ENCODE data around the gene TCP11L1.
A peak's percentile ranks its signal among the peaks of the same experiment; 100 is the strongest.

Gene TCP11L1, protein sequence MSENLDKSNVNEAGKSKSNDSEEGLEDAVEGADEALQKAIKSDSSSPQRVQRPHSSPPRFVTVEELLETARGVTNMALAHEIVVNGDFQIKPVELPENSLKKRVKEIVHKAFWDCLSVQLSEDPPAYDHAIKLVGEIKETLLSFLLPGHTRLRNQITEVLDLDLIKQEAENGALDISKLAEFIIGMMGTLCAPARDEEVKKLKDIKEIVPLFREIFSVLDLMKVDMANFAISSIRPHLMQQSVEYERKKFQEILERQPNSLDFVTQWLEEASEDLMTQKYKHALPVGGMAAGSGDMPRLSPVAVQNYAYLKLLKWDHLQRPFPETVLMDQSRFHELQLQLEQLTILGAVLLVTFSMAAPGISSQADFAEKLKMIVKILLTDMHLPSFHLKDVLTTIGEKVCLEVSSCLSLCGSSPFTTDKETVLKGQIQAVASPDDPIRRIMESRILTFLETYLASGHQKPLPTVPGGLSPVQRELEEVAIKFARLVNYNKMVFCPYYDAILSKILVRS

DNA sequence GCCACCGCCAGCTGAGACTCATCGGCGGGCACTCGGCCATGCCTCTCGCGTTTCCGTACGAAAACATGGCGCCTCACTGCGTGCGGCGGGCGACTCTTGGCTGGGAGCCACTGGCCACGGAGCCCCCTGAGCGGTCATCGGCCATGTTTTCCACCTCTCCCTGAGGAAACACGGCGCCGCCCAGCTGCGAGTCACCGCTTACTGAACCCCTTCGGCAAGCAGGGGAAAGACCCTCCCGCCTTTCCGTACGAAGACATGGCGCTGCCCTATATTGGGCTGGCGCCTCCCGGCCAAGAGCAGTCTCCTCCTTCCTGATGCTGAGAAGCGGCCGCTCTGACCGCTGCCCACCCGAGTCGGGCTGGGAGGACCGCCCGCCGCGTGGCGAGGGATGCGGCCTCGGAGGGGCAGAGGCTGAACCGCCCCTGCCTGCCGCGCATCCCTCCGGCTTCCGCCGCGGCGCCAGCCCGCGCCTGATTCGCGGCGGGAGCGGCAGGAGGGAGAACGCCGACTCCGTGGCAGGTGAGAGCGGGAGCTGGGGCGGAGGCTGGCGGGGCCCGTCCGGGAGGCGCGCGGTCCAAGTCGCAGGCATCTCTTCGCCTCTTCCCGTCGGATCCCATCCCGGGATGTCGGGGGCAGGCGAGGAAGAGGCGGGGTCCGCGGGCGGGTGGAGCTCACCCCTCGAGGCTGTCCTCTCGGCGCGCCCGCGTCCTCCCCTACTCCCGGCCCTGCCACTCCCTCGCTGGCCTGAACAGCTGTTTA, at the start of gene TCP11L1:
Gene TCP11L1, plus strand, starts transcription at position 299 of the 759 bp plus-strand sequence. CDS start 4,202 bp downstream, outside the sequence.
- H3K27ac ChIP-seq (ENCODE audit: extremely low read depth, low read depth, low read length) = peak within 1 kb of the TSS; percentile 94
- H3K4me1 ChIP-seq (ENCODE audit: control insufficient read depth, insufficient read depth, low read length) = peaks cover 8% of the 10 kb centered on the region; the same call in 1 of the 2 replicates
- peaks cover 0 to 4% of the 10 kb centered on the region in 2 experiments; a peak in 1 of 3 replicates for H3K36me3 ChIP-seq (ENCODE audit: control insufficient read depth in 2 of 2, insufficient read depth in 1 of 2, low read length in 2 of 2)
- ChIA-PET CTCF (interaction anchor here (0.9 to 1.9 kb wide), 4 partner anchors 9 to 32 kb away, joined by 3 to 11 read pairs (median 4); no protein-coding TSS in a partner anchor), POLR2A (interaction anchor here (0.5 to 2.6 kb wide), 13 partner anchors 10 to 1319 kb away, joined by 3 to 47 read pairs (median 3); partner anchors contain the start of gene DEPDC7)
- no peaks in the 10 kb centered on the region for H3K9me3 ChIP-seq (ENCODE audit: control insufficient read depth, insufficient read depth, low read depth, low read length)
- peak within 1 kb of the TSS; percentile 96 for H3K4me3 ChIP-seq (ENCODE audit: low read depth, low read length)
- TF ChIP-seq ZSCAN30 (tag by site-specific recombination; IDR thresholded peaks at IDR 0.05) (peak; percentile 95), GLIS1 (tag by site-specific recombination; IDR thresholded peaks at IDR 0.05) (no peak; the same call in 1 of the 2 replicates), ZNF132 (tag by site-specific recombination; IDR thresholded peaks at IDR 0.05; ENCODE audit: borderline replicate concordance) (no peak), YY2 (tag by site-specific recombination; IDR thresholded peaks at IDR 0.05) (peak; percentile 100), ZEB2 (tag by site-specific recombination; IDR thresholded peaks at IDR 0.05) (peak; percentile 67), HOXA7 (CRISPR knock-in tag; IDR thresholded peaks at IDR 0.05; ENCODE audit: borderline replicate concordance) (no peak), ZNF561 (tag by site-specific recombination; IDR thresholded peaks at IDR 0.05; ENCODE audit: borderline replicate concordance) (peak; percentile 70; the same call in 1 of the 2 replicates), SP2 (tag by site-specific recombination; IDR thresholded peaks at IDR 0.05) (peak; percentile 62), KLF8 (tag by site-specific recombination; IDR thresholded peaks at IDR 0.05) (peak; percentile 74; the same call in 1 of the 2 replicates), HOXC10 (CRISPR knock-in tag; IDR thresholded peaks at IDR 0.05) (no peak; the same call in 1 of the 2 replicates), ZBTB7A (tag by site-specific recombination; IDR thresholded peaks at IDR 0.05; ENCODE audit: low read depth) (peak; percentile 88), ZNF24 (tag by site-specific recombination; IDR thresholded peaks at IDR 0.05) (0 out of 2 replicates have a peak, but pooled peaks have one; percentile 25), SCRT1 (tag by site-specific recombination; IDR thresholded peaks at IDR 0.05; ENCODE audit: borderline replicate concordance) (no peak), YY1 (tag by site-specific recombination; IDR thresholded peaks at IDR 0.05) (peak; percentile 99), KLF9 (tag by site-specific recombination; IDR thresholded peaks at IDR 0.05; ENCODE audit: low read depth) (peak; percentile 64), ZFHX2 (tag by site-specific recombination; conservative IDR thresholded peaks at IDR 0.05) (peak; percentile 71), ZNF521 (tag by site-specific recombination; IDR thresholded peaks at IDR 0.05) (no peak), ZXDB (tag by site-specific recombination; IDR thresholded peaks at IDR 0.05) (peak; percentile 91), ZIC2 (tag by site-specific recombination; IDR thresholded peaks at IDR 0.05) (peak; percentile 63), ZNF701 (tag by site-specific recombination; IDR thresholded peaks at IDR 0.05) (no peak), ZNF610 (tag by site-specific recombination; IDR thresholded peaks at IDR 0.05; ENCODE audit: borderline replicate concordance) (peak; percentile 22; the same call in 1 of the 2 replicates), KLF10 (tag by site-specific recombination; IDR thresholded peaks at IDR 0.05) (no peak), ZNF157 (tag by site-specific recombination; IDR thresholded peaks at IDR 0.05) (no peak), ZNF600 (tag by site-specific recombination; IDR thresholded peaks at IDR 0.05) (no peak; the same call in 1 of the 2 replicates), SP3 (tag by site-specific recombination; IDR thresholded peaks at IDR 0.05) (peak; percentile 89), ZNF366 (tag by site-specific recombination; conservative IDR thresholded peaks at IDR 0.05) (peak; percentile 5), ZNF791 (tag by site-specific recombination; IDR thresholded peaks at IDR 0.05) (no peak)
- TF ChIP-seq, protein P1, sequence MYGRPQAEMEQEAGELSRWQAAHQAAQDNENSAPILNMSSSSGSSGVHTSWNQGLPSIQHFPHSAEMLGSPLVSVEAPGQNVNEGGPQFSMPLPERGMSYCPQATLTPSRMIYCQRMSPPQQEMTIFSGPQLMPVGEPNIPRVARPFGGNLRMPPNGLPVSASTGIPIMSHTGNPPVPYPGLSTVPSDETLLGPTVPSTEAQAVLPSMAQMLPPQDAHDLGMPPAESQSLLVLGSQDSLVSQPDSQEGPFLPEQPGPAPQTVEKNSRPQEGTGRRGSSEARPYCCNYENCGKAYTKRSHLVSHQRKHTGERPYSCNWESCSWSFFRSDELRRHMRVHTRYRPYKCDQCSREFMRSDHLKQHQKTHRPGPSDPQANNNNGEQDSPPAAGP (tag by site-specific recombination; IDR thresholded peaks at IDR 0.05) = peak; percentile 29
- TF ChIP-seq, protein P2, sequence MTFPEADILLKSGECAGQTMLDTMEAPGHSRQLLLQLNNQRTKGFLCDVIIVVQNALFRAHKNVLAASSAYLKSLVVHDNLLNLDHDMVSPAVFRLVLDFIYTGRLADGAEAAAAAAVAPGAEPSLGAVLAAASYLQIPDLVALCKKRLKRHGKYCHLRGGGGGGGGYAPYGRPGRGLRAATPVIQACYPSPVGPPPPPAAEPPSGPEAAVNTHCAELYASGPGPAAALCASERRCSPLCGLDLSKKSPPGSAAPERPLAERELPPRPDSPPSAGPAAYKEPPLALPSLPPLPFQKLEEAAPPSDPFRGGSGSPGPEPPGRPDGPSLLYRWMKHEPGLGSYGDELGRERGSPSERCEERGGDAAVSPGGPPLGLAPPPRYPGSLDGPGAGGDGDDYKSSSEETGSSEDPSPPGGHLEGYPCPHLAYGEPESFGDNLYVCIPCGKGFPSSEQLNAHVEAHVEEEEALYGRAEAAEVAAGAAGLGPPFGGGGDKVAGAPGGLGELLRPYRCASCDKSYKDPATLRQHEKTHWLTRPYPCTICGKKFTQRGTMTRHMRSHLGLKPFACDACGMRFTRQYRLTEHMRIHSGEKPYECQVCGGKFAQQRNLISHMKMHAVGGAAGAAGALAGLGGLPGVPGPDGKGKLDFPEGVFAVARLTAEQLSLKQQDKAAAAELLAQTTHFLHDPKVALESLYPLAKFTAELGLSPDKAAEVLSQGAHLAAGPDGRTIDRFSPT (tag by site-specific recombination; IDR thresholded peaks at IDR 0.05) = peak; percentile 94
- TF ChIP-seq, protein P3, sequence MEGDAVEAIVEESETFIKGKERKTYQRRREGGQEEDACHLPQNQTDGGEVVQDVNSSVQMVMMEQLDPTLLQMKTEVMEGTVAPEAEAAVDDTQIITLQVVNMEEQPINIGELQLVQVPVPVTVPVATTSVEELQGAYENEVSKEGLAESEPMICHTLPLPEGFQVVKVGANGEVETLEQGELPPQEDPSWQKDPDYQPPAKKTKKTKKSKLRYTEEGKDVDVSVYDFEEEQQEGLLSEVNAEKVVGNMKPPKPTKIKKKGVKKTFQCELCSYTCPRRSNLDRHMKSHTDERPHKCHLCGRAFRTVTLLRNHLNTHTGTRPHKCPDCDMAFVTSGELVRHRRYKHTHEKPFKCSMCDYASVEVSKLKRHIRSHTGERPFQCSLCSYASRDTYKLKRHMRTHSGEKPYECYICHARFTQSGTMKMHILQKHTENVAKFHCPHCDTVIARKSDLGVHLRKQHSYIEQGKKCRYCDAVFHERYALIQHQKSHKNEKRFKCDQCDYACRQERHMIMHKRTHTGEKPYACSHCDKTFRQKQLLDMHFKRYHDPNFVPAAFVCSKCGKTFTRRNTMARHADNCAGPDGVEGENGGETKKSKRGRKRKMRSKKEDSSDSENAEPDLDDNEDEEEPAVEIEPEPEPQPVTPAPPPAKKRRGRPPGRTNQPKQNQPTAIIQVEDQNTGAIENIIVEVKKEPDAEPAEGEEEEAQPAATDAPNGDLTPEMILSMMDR (tag by site-specific recombination; IDR thresholded peaks at IDR 0.05) = no peak; the same call in 1 of the 2 replicates
- TF ChIP-seq, protein P4, sequence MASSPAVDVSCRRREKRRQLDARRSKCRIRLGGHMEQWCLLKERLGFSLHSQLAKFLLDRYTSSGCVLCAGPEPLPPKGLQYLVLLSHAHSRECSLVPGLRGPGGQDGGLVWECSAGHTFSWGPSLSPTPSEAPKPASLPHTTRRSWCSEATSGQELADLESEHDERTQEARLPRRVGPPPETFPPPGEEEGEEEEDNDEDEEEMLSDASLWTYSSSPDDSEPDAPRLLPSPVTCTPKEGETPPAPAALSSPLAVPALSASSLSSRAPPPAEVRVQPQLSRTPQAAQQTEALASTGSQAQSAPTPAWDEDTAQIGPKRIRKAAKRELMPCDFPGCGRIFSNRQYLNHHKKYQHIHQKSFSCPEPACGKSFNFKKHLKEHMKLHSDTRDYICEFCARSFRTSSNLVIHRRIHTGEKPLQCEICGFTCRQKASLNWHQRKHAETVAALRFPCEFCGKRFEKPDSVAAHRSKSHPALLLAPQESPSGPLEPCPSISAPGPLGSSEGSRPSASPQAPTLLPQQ (tag by site-specific recombination; IDR thresholded peaks at IDR 0.05) = peak; percentile 50
